B cell (primary cell): ENCODE measurements around the gene RPL36. TPM values are rescaled to one million over a fixed set of nuclear protein-coding genes. Genes with fewer than 3 reads are reported as not detected.
A peak's percentile ranks its signal among the peaks of the same experiment; 100 is the strongest.

Experiments used
- ATAC-seq: fragments of 200-7000 bp; cut with Tn5 transposase; one replicate; pipeline ENCODE4 v1.10.0; 2021; ENCODE audit warnings: low read depth, mild to moderate bottlenecking, moderate number of reproducible peaks, moderate library complexity
- CTCF ChIA-PET: fragments of 350-600 bp; sonication (Branson Sonifier 250); formaldehyde crosslinking; loops from one replicate; lab custom pipeline; 2021; ENCODE audit warnings: antibody characterized with exemption, inconsistent platforms; lab: Charles Lee
- POLR2A ChIA-PET: fragments of 350-600 bp; sonication (Branson Sonifier 250); formaldehyde crosslinking; loops from one replicate; lab custom pipeline; 2021; ENCODE audit warnings: antibody characterized with exemption; lab: Charles Lee
- DNase-seq: peaks from one replicate; pipeline ENCODE4 v3.0.0; 2013
- H2AFZ ChIP-seq: 2 replicates; pipeline ENCODE4 v1.6.1; 2012; ENCODE audit warnings: mild to moderate bottlenecking, low read depth, low read length; ENCODE audit not compliant: insufficient read depth, poor library complexity, severe bottlenecking
- H3K27ac ChIP-seq, 2 donors: 1 replicate in 1 of 2; 2 replicates in 1 of 2; pipeline ENCODE4 v1.5.1; 2012 to 2013; ENCODE audit warnings: low read length in 2 of 2, mild to moderate bottlenecking in 2 of 2, moderate library complexity in 1 of 2
- H3K27me3 ChIP-seq, 4 experiments: fragments of 200-600 bp in 1 of 4; sonication (generic) in 1 of 4; replicated peaks in 1 of 4; 1 replicate in 2 of 4; 2 replicates in 2 of 4; pipeline versions ENCODE4 v1.6.1 to v1.7.0; 2013 to 2016; ENCODE audit warnings: low read length in 3 of 4, mild to moderate bottlenecking in 2 of 4, mixed read lengths in 1 of 4, moderate library complexity in 1 of 4; ENCODE audit not compliant: insufficient read depth in 4 of 4, control insufficient read depth in 3 of 4; ENCODE audit errors: control extremely low read depth in 1 of 4
- H3K36me3 ChIP-seq, 2 experiments: replicated peaks in 1 of 2; 1 replicate in 1 of 2; 2 replicates in 1 of 2; pipeline versions ENCODE4 v1.6.1 to v1.7.1; 2013; ENCODE audit warnings: low read length in 1 of 2; ENCODE audit not compliant: insufficient read depth in 2 of 2, control insufficient read depth in 1 of 2; ENCODE audit errors: control extremely low read depth in 1 of 2, extremely low read depth in 1 of 2
- H3K4me1 ChIP-seq, 2 donors: fragments of 200-600 bp in 1 of 2; sonication (generic) in 1 of 2; 1 replicate in 1 of 2; 2 replicates in 1 of 2; pipeline versions ENCODE4 v1.5.1 to v1.6.1; 2013 to 2017; ENCODE audit warnings: low read length in 2 of 2; ENCODE audit not compliant: control insufficient read depth in 2 of 2, insufficient read depth in 2 of 2
- H3K4me2 ChIP-seq: replicated peaks from 2 replicates; pipeline ENCODE3; 2012; ENCODE audit warnings: mild to moderate bottlenecking, low read depth, low read length; ENCODE audit not compliant: poor library complexity, severe bottlenecking
- H3K4me3 ChIP-seq, 5 experiments: fragments of 200-600 bp in 1 of 5; sonication (generic) in 1 of 5; 1 replicate in 3 of 5; 2 replicates in 2 of 5; pipeline versions ENCODE4 v1.5.1 to v1.7.0; 2011 to 2016; ENCODE audit warnings: low read length in 4 of 5, mild to moderate bottlenecking in 4 of 5, low read depth in 2 of 5, control low read depth in 1 of 5, moderate library complexity in 1 of 5; ENCODE audit not compliant: insufficient read depth in 1 of 5; ENCODE audit errors: control extremely low read depth in 1 of 5, extremely low read depth in 1 of 5
- H3K79me2 ChIP-seq: fragments of 200-600 bp; sonication (generic); one replicate; pipeline ENCODE4 v1.6.0; 2016; ENCODE audit warnings: low read length; ENCODE audit not compliant: control insufficient read depth, insufficient read depth
- H3K9ac ChIP-seq: fragments of 200-600 bp; sonication (generic); 2 replicates; pipeline ENCODE4 v1.6.1; 2017; ENCODE audit warnings: mild to moderate bottlenecking, low read length, moderate library complexity
- H3K9me3 ChIP-seq, 3 donors: one replicate each; pipeline versions ENCODE4 v1.6.1 to v1.7.1; 2013; ENCODE audit warnings: low read length in 2 of 3; ENCODE audit not compliant: control insufficient read depth in 2 of 3, insufficient read depth in 1 of 3; ENCODE audit errors: control extremely low read depth in 1 of 3
- H4K20me1 ChIP-seq: 2 replicates; pipeline ENCODE4 v1.6.0; 2012; ENCODE audit warnings: mild to moderate bottlenecking, low read length; ENCODE audit not compliant: insufficient read depth, control insufficient read depth, poor library complexity, severe bottlenecking
- H3K27ac Mint-ChIP-seq: one replicate; pipeline ENCODE4 v1.8.0; 2021; ENCODE audit warnings: mixed read lengths
- H3K27me3 Mint-ChIP-seq: one replicate; pipeline ENCODE4 v1.8.0; 2021; ENCODE audit warnings: mixed read lengths
- H3K4me1 Mint-ChIP-seq: one replicate; pipeline ENCODE4 v1.8.0; 2021; ENCODE audit warnings: mixed read lengths
- H3K4me3 Mint-ChIP-seq: one replicate; pipeline ENCODE4 v1.8.0; 2021; ENCODE audit warnings: mixed read lengths
- H3K9me3 Mint-ChIP-seq: one replicate; pipeline ENCODE4 v1.8.0; 2022; ENCODE audit warnings: mixed read lengths; ENCODE audit not compliant: insufficient read depth
- CTCF ChIP-seq: fragments of 200-600 bp; IDR thresholded peaks from one replicate; pipeline ENCODE4 v1.8.0; 2022; ENCODE audit warnings: antibody characterized with exemption, mild to moderate bottlenecking
- EZH2 ChIP-seq: IDR thresholded peaks from 2 replicates; pipeline ENCODE4 v1.6.1; 2012; ENCODE audit warnings: borderline replicate concordance, low read depth, mild to moderate bottlenecking, moderate library complexity, low read length; ENCODE audit not compliant: insufficient read depth, poor library complexity, severe bottlenecking
- WGBS: methylation state at CpG from one replicate; pipeline ENCODE4 v1.1.5; 2013; ENCODE audit warnings: missing lambda C conversion rate; ENCODE audit not compliant: insufficient coverage; 5-methylcytosine and 5-hydroxymethylcytosine counted together
- intact Hi-C: fragments of 100-400 bp; cut with micrococcal nuclease; formaldehyde crosslinking; loops from one replicate; pipeline ENCODE4 v1.10.0; 2022
- polyA plus RNA-seq: library from polyadenylated mRNA; depleted of rRNA; stranded (reverse); fragments of >200 nt; gene quantifications from 2 replicates; pipeline ENCODE4 v1.2.3, GENCODE V29; 2012
- total RNA-seq, 2 donors: library from RNA; stranded (reverse); fragments of 120-200 nt in 1 of 2; gene quantifications; 1 replicate in 1 of 2; 2 replicates in 1 of 2; pipeline versions ENCODE4 v1.2.3 to v1.2.4, GENCODE V29; 2013 to 2022

Gene RPL36
- total and polyA plus RNA-seq, 2 donors (not counting 1 experiment from before 2014, with no cell fraction given), result 899 to 983 TPM

DNA sequence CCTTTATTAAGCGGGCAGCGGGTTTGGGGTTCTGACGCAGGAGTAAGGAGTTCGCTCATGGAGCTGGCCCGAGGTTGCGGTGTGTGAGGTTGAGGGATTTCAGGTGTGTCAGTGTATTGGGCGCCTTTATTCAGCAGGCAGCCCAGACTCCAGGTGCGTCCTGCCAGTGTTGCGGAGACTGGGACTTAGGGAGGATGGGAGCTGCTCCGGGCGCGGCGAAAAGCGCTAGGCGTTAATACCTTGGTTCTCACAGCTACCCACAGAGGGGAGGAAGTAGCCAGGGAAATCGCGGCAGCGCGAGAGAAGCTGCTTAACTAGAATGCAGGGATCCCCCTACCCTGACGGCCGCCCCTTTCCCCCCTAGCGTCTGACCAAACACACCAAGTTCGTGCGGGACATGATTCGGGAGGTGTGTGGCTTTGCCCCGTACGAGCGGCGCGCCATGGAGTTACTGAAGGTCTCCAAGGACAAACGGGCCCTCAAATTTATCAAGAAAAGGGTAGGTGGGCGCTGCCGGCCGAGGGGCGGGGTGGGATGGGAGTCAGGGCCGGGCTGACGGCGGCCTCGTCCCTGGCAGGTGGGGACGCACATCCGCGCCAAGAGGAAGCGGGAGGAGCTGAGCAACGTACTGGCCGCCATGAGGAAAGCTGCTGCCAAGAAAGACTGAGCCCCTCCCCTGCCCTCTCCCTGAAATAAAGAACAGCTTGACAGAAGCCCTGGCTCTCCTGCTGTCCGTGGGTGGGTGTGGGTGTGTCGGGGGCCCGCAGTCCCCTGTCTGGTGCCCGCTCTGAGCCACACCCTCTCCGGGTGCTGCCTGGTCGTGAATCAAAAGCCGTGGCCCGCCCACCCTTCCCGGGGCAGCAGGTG, 1.1 kb downstream of the RPL36 start:
- Histone ChIP-seq H3K27me3 (no peaks in the 10 kb centered on the region), H3K79me2 (peaks cover 41% of the 10 kb centered on the region), H3K9me3 (peaks cover 0 to 12% (median 0%) of the 10 kb centered on the region in 3 donors), H2AFZ (peak overlapping the region; percentile 86), H3K36me3 (peaks cover 0 to 44% of the 10 kb centered on the region in 2 experiments), H3K9ac (peak overlapping the region; percentile 93), H3K4me1 (peaks cover 10 to 35% of the 10 kb centered on the region in 2 donors), H3K4me2 (peak overlapping the region; percentile 85), H4K20me1 (peaks cover 60% of the 10 kb centered on the region), H3K4me3 (peak overlapping the region in 4 of 5 experiments; percentile 90 to 98 (median 94)), H3K27ac (peak overlapping the region; percentile 88 to 89)
- Mint-ChIP-seq H3K9me3 (no peaks in the 10 kb centered on the region), H3K27me3 (no peaks in the 10 kb centered on the region), H3K27ac (peak overlapping the region; percentile 93), H3K4me3 (peak overlapping the region; percentile 94), H3K4me1 (peaks cover 38% of the 10 kb centered on the region)
- ATAC-seq, result no peak
- TF ChIP-seq CTCF, result no peak
- TF ChIP-seq EZH2, result no peak
- intact Hi-C loops, result loop anchor here (1.0 to 5.0 kb wide), 4 partner anchors 11 to 969 kb away; partner anchors contain the start of genes CATSPERD, DPP9, LONP1 and MICOS13
- 6% methylated on average over 48 of the region's 54 CpGs for WGBS
- peak; percentile 74 for DNase-seq
- POLR2A ChIA-PET, result interaction anchor here (0.6 to 2.7 kb wide), 5 partner anchors 68 to 722 kb away, joined by 3 to 12 read pairs (median 7); partner anchors contain the start of genes KDM4B, SAFB and SAFB2
- CTCF ChIA-PET, result interaction anchor here (0.8 to 3.1 kb wide), 3 partner anchors 24 to 113 kb away, joined by 3 to 31 read pairs (median 3); partner anchors contain the start of genes CATSPERD and LONP1
